A172 (cell line): Measurements from ENCODE around the gene DNER. TPM values are rescaled to one million over a fixed set of nuclear protein-coding genes. Genes with fewer than 3 reads are reported as not detected.
"Not testable (repeated sequence)": the region's sequence is repeated elsewhere in the genome, so short reads cannot be mapped to it uniquely, and the experiment has no call there.

ENCODE experiments used
- DNase-seq: peaks from one replicate; pipeline ENCODE4 v3.0.0-alpha.2; 2015; ENCODE audit warnings: low spot score
- total RNA-seq: library from RNA; depleted of rRNA; stranded (reverse); fragments of >200 nt; shearing (Covaris generic); gene quantifications from 2 replicates; pipeline ENCODE4 v1.2.3, GENCODE V29; 2014

Gene DNER
- total RNA-seq, 1 experiment from 2014 or later = 68.3 TPM

DNA sequence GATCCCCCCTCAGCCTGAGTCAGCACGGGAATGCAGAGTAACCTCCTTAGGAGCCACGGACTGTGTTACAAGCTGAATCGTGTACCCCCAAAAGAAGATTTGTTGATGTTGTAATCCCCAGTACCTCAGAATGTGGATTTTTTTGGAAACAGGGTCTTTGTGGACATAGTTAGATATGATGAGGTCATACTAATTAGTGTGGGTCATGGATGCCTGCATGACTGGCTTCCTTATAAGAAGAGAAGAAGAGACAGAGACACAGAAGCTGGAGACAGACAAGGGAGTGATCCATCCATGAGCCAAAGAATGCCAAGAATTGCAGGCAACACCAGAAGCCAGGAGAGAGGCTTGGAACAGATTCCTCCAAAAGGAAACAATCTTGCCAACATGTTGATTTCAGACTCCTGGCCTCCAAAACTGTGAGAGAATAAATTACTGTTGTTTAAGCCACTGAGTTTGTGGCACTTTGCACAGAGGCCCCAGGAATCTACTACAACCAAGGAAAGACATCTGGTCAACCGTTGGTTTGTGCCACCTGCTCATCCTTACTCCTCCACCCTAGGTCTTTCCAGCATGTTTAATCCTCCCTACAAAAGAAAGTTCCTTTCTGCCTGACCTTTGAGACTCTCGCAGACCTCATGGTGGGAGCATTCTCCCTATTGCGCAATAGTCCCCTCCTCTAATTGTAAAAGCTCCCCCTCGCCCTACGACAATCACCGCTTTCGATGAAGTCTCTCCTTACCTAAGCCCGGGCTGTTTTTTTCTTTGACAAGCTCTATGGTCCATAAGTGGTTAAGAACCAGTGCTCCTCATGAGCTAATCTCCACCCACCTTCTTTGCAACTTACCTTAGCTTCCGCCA, 91.6 kb downstream of the DNER start:
- no peak for DNase-seq

DNA sequence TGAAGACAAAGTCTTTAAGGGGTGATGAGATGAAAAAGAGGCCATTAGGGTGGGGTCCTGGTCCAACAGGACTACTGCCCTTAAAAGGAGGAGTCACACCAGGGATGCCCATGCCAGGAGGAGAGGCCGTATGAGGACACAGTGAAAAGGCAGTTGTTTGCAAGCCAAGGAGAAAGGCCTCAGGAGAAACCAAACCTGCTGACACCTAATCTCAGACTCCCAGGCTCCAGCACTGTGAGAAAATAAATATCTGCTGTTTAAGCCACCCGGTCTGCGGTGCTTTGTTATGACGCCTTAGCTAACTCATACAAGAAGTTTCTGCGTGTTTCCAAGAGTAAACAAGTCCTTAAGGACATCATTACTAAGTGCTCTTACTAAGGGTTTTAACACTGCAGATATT, 93.6 kb downstream of the DNER start:
- no peak for DNase-seq

DNA sequence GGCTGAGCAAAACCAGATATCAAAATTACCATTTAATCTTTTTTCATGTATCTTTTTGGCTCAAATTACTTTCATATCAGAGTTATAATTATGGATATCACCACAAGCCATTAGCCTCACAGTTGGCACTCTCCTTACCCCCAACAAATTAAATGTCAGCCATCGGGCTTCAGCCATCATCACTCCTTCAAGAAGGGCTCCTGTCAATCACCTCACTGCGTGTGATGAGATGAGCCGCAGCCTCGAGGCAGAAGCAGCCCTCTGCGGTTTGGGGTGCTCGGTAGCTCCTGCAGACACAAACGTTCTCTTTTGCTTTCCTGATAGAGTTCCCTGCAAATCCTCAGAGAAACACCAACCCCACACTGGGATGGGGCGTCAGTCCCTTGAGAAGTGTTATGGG, 94.1 kb downstream of the DNER start:
- no peak for DNase-seq

DNA sequence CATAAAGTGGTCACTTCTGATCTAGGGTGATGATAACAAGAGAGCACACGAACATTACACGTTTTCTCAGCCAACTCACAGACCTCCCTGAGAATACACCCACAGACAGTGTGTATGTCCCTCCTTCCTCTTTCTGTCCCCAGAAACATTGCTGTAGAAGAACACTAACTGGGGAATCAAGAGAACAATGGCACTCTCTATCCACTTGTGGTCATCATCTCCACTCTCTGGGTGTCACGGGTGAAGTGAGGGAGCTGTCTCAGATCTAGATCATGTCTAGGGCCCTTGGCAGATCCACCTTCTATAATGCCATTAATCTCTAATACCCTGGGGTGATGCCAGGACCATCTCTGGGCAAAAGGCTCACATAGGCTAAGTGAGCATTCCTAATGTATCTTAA, 97.9 kb downstream of the DNER start:
- DNase-seq = no peak

DNA sequence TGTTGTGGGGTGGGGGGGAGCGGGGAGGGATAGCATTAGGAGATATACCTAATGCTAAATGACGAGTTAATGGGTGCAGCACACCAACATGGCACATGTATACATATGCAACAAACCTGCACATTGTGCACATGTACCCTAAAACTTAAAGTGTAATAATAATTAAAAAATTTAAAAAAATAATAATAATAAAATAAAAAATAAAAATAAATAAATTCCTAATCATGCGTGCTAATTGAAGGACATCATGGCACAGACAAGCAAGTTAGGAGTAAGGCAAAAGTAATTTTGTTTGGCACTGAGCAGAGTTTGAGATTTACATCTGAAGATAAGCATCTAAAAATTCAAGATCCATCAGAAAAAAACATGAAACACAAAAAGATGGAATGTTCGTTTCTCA, 100.3 kb downstream of the DNER start:
- DNase-seq = not testable (repeated sequence)

DNA sequence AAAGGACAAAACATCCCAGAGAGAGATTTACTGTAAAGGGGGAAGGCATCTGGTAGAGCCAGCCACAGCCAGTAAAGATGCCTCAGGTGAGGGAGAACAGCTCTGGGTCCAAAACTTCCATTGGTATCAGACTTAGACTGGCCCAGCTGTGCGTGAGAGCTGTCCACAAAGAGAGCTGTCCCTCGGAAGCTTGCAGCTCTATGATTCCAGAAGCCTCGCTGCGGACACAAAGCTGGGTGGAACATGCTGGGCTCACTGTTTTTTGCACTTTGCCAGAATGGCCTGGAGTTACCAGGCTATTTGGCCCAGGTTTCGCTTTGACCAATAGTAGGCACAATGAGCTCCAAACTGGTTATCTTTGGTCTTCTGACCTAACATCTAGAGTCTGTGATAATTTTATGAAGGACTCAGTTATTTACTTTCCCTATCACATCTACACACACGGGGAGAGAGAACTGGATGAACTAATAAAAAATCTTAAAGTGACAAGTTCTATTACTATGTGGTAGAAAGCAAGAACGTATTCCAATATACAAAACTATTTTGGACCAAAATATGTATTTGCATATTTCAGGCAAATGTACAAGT, 101.9 kb downstream of the DNER start:
- no peak for DNase-seq

DNA sequence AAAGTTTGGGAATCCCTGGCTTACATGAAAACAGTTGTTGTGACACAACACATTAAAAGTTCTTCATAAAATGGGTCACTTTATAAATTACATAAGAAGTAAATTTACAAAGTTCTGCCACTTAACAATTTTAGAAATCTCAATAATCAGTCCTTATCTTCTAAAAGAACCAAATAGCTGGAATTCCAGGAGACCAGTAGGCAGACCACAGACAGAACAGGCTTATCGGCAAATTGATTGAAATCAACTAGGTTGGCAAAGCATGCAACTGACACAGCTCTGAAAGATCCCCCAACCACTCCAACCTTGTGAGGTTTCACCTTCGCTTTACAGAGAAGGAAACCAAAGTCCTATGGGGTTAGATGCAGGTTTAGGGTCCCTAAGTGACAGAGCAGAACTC, 103.0 kb downstream of the DNER start:
- peak; percentile 60 for DNase-seq

DNA sequence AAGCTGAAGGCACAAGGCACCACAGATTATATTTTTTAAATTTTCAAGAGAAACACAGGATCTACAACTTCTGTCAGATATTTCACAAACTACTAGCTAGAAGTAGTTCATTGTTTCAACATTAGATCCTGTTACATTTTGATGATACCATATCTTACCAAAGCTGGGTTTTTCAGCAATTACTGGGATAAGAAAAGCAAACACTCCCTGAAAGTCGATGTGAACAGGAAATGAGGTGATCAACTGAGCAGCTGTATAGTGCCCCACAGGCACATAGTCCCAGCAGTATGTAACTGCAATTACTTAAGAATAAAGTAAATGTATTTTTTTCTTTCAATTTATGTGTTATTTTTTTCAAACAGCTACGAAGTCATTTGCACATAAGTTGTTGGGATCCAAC, 103.5 kb downstream of the DNER start:
- peak; percentile 75 for DNase-seq

DNA sequence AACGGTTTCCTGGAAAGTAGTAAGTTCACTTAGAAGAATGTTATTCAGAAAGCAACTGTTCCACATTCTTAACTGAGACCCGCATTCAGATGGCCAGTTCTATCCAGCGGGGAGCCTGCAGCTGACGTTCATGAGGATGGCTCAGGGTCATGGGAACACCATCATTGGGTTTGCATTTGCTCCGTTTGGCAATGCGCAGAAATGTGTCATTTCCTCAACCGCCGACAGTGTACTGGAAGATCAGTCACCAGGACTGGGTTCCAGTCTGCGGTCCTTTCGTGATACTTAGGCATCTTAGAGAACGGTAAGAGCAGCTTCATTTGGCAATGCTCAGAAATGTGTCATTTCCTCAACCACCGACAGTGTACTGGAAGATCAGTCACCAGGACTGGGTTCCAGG, 104.0 kb downstream of the DNER start:
- DNase-seq = peak; percentile 96

DNA sequence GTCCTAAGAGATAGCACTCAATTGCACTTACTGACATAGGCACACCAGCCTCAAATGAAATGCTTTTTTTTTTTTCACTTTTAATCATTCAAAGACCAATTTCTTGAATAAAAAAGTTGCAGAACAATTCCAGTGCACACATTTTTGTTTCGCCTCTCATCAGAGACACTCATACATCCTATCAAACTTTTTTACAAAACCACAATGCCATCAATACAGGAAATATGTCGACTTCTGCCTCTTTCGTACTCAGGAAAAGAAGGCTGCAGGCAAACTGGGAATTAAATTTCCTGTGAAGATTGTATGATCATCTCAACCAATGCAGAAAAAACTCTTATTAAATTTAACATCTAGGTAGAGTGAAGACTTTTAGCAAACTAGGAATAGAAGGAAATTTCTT, 112.4 kb downstream of the DNER start:
- DNase-seq = no peak

DNA sequence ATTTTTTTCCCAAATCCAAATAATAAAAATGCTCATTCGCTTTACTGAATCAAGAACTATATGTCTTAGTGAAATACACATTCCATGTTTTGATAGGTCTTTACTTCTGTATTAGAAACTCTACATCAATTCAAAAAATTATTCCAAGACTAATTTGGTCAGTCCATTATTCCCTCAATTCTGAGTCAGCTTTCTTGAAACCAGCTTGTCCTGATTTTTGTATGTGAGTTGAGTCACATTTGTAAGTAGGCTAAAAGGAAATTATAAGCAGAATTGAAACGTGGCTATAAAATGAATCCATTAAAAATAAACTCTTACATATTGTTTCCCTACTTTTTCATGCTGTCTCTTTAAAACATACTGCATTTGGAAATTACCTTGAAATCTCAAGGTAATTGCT, 113.0 kb downstream of the DNER start:
- no peak for DNase-seq

DNA sequence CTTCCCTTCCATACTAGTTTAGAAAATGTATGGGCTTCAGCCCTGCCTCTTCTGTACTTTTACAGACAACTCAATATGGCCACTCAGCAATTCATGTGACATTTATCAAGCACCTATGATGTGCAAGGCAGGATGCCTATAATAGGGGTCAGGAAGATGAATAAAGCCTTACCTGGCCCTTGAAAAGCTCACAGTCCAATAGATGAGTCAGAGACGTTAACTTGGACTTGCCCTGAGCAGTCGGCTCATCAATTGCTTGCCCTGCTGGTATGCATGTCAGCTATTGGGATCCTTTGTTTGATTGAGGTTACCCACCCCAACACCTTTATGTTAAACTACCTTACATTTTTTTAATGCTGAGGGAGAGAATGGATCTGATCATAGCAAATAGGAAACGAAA, 116.1 kb downstream of the DNER start:
- DNase-seq = no peak

DNA sequence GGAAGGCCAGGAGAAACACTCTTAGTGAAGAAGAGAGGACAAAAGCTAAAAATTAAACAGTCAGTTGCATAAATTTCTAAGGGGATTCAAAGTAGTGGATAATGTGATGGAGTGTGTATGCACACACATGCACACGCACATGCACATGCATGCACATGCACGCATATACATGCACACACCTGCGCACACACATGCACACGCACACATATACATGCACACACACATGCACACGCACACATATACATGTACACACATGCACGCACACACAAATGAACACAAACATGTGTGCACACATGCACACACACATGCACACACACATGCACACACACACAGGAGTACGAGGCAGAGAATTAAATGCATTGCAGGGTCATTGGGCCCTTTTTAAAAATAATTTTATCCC, 117.6 kb downstream of the DNER start:
- DNase-seq = no peak

DNA sequence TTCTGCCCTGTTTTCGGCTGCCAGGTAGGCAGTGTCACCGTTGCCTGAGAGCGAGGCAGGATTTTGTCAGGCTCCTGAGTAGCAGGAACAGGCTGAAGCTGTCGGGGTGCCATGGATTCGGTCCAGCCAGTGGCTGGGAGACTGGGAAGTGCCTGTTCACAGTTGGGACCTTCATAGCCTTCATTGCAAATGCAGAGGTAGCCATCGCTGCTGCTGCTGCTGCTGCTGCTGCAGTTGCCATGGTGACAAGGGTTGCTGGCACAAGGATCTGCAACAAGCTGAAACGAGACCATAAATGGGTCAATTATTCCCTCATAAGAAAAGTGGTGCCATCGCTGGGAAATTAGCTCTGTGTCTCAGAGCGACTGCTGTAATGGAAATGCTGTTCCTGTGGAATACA, 122.7 kb downstream of the DNER start:
- DNase-seq = no peak

DNA sequence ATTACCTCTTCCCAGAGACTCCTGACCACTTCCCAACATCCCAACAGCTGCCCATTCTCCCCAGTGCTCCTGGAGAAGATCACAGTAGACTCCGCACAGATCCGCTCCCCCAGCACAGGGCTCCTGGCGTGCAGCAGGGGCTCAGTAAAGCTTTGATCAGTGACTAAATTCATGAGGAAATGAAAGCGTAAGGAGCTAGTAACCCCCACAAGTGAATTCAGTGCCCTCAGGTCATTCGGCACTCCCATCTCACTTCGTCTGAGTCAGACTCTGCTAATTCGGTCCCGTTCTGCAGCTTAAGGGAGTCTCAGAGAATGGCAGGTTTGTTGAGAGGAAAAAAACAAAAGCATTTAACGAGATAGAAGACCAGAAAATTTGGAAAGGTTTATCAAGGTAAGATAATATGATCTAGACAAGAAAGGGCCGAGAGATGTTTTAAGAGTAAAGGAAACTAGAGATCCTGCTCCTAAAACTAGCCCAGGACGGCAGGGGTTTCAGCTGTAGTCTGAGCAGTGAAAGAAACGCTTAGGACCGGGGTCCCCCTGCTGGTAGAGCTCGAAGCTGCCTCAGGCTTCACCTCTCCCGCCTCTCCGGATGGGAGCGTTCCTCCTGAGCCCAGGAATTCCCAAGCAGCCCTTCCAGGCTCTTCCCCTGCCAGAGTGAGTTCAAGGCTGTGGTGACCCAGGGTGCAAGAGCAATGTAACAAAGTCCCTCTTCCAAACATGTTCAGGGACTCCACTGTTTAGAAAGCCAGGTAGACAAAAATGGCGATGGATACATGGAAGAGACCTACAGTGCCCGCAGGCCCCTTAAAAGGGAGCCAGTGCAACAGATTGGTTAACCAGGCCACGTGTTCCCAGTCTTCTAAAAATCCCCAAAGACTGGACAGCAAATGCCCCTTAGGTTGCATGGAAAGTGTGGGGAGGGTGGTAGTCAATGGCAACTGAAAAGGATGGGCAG, 127.3 kb downstream of the DNER start:
- peak; percentile 88 for DNase-seq

DNA sequence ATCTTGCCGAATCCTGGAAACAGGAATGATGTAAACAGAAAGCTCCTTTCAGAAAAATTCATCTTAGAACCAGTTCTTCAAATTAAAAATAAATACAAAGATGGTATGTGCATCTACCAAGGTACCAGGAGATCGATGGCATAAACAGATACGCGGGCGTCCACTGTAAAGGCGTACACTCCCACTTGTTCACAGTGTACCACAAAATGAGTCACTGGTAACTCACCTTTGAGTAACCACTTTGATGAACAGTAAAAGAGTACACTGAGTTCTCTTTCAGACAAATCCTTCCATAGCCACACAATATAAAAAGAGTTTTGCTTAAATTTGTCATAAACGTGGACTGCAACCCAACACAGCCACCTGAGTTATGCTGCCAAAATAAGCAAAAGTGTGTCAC, 128.3 kb downstream of the DNER start:
- DNase-seq = peak; percentile 68

DNA sequence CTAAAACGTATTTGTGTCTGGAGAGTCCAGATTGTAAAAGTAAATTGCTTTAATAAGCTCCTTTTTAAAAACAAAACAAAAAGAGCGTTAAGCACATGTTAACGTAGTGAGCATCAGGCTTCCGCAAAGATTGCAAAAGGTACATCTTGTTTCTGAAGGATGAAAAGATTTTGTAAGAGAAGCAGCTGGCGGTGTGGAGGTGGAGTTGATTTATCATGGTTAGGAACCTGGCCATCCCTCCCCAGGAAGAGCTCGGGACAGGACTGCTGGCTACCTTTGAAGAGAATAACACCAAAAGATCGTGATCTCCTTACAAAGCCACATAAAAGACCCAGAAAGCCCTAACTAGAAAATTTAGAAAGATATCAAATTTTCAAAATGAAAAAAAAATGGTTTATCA, 132.2 kb downstream of the DNER start:
- DNase-seq = no peak

DNA sequence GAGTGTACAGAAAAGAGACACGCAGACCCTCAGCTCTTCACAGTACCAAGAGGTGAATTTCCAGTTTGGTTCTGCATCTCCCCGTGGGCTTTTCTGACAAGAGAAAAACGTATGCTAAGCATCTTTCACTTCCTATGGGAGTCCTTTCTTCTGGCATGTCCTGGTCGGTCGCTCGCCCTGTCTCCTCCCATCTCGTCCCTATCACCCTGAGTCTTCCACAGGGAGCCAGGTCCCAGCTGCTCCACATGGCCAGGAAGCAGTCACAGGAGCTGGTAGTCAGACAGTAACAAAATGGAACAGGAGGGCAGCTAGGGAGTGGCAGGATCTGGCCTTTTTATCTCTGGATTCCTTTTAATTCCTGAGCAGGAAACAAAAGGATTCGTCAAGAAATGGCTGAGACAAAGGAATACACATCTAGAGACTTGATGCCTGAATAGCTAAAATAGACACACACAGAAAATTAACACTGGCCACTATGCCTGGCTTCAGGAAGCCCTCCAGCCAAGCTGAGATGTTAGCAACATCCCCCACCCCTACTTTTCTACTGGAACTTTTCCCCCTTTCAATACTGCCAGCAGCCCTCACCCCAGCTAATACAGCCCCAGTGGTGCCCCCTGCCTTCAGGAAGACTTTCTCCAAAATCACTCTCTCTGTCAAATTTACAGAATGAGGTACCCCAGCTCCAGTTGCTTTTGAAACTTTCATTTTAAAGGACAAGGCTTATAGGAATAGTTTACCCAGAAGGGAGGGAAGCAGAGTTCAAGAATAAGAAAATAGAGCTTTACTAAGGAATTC, 136.1 kb downstream of the DNER start:
- DNase-seq = no peak

DNA sequence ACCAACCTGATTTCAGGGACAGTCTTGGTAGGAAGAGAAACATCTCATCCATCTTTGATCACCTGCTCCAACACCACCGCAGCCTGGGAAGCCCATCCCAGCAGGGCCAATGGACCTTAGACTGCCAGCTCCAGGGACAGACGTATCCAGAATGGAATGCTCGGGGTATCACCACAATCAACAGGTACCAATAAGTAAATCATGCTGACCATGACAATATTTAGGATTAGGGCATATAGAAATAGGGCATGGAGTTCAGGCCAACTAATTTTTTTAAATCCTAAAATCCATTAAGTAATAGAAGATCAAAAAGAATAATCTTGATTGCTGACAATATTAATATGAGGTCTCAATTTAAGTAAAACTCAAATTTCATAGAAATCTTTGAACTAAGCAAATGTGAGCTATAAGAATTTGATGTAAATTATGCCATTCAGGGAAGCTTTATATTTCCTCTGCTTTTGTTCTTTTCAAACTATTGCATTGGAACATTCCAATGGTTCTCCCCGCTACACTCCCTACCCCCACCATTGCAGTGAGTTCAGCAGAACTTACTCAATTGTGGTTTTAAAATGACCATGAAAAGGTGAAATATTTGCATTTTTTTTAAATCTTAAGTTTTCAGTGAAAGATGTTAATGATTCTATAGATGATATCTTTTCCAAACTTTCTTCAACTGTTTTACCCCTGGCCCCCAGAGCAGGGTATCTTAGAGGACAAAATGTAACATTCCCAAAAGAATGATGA, 138.6 kb downstream of the DNER start:
- no peak for DNase-seq

DNA sequence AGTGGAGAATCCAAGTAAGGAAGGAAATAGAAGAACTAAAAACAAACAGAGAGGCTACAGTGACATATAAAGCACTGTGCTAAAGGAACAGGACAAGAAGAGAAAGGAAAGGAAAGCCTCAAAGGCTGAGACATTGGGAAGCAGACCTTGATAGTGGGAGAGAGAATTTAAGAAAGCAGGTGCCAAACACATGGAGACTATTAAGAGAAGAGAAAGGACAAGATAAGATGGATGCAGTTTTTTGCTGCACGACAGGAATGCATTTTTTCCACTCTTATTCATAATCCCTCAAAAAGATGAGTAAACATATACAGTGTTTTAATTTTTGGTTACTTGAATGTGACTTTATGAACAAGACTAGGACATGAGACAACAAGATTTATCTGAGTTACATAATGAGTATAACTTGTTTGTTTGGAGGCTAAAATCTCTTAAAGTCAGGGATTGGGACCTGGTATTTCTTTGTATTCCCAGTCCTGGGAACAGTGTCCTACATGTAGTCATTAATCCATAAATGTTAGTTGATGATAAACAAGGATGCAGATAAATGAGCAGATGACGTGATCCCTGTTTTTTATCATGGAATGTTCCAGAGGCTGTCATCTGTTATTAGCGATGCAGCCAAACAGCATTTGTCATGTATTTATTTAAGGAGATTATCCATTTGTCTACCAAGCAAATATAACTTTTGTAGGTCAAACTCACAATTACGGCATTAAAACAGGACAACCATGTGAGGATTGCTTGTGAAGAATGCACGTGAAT, 141.7 kb downstream of the DNER start:
- no peak for DNase-seq
